Dermis microvascular lymphatic vessel endothelial cell (primary cell): ENCODE results near the gene MAGEB6B. TPM values are rescaled to one million over a fixed set of nuclear protein-coding genes. Genes with fewer than 3 reads are reported as not detected.
"Not testable (repeated sequence)": the region's sequence is repeated elsewhere in the genome, so short reads cannot be mapped to it uniquely, and the experiment has no call there.

Experiments used
- DNase-seq, 2 donors: peaks; one replicate each; pipeline versions ENCODE4 v3.0.0 to v3.0.0-alpha.2; 2010; ENCODE audit warnings: low read depth in 2 of 2
- total RNA-seq: library from RNA; depleted of rRNA; stranded (reverse); fragments of >200 nt; gene quantifications from 2 replicates; pipeline ENCODE4 v1.2.1, GENCODE V29; 2014

The MAGEB6B gene, protein sequence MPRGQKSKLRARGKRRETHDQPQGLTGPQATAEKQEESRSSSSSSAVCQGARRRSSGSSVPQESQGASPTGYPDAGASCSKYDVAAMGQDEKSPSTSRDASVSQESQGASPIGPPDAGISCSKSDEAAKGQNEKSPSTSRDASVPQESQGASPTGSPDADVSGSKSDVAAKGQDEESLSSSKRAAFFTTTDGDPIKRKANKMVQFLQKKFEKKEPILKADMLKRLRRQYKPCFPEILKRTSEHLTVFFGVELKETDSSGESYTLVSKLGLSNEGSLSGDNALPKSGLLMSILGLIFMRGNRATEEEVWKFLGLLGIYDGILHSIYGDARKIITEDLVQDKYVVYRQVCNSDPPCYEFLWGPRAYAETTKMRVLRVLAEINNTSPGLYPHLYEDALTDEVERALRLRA
- not detected in 2 replicates for total RNA-seq

DNA sequence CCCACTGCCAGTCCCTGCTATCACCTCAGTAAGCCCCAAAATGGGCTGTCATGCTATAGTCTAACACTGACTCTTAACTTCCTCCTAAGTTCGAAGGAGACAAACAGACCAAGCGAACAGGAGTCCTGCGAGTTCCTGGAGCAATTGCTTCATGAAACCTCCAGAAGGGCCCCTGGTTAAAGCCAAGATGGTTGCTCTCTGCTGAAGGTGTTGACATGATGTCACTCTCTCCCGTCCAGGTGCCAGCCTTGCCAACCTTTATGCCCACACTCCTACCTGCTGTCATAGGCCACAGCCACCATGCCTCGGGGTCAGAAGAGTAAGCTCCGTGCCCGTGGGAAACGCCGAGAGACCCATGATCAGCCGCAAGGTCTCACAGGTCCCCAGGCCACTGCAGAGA, at the start of gene MAGEB6B:
MAGEB6B (plus strand) TSS at position 301 of the 400 bp plus-strand sequence; CDS start at position 301, 0 bp downstream.
- no peak for DNase-seq

DNA sequence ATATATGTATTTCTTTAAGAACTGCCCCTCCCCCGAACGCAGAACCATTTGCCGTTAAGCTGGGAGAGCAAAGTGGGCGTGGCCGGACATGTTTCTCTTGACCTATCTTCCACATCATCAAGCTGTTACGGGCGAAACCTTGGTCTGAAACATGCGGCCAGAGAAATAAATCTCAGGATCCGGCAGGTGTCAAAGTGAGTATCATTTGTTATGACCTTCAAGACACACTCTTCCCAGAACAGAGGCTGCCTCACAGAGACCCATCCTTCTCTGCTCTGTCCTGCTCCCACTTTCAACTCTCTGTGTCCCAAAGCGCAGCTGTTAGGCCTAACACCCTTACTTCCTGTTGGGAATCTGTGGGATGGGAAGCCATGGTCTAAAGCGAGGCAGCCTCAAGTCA, 22.1 kb upstream of the MAGEB6B start, which contains the start of gene MAGEB18:
MAGEB18 (plus strand) TSS at position 70 of the 400 bp plus-strand sequence. CDS start 643 bp downstream, outside the sequence.
- DNase-seq, result no peak

DNA sequence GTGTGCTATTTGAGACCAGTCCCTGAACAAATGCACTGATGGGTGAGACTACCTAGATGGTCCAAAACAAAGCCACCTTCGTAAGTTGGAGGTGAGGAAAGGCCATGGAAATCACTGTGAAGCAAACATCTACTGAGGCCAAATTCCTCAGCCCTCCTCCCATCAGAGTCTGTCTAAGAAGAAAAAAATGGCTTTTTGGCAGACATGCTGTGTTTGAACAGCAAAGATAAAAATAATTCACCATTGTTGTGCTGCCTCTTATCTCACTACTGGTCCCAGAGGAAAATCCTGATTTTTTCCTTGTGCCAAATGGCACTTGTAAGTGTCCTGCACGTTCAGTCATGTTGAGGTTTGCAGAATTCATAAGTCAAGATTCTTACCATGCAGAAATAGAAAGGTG, 14.4 kb upstream of the MAGEB6B start:
- peak in 1 of 2 donors; percentile 0 for DNase-seq

DNA sequence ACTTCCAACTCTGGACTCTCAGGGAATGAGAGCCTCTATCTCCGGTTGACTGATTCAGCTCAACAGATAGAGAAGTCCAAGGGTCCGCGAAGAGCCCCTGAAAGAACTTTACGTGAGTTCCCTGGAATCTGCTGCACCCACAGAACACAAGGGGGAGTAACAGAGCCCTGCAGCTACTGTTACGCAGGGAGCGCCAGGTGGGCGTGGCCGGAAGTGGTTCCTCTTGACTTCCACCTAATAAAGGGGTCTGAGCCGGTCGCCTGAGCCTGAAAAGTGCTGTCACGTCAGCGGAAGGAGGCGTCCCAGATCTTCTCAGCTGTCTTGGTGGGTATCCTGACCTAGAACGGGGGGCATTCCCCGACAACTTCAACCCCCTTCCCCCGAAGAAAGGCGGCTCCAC, 31.8 kb downstream of the MAGEB6B start, which contains the start of gene MAGEB6:
MAGEB6 (plus strand) TSS at position 237 of the 400 bp plus-strand sequence. CDS start 1,407 bp downstream, outside the sequence.
- no peak for DNase-seq

DNA sequence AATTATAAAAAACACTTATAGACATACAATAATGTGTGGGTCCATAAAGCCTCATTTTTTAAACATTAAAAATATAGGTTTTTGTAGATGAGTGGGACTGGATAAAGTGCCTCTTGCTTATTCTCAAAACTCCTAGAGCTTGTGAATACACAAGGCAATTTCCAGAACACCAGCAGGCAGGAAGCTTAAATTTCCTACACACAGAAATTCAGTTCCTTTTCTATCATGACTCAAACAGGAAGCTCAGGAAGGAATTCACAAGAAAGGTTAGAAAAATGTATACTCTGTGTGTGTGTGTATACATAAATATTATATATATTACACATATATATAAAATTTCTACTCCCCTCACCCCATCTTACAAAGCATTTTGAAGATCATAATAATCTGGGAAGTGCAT, 43.2 kb downstream of the MAGEB6B start:
- DNase-seq, result peak in 1 of 2 donors; percentile 36

DNA sequence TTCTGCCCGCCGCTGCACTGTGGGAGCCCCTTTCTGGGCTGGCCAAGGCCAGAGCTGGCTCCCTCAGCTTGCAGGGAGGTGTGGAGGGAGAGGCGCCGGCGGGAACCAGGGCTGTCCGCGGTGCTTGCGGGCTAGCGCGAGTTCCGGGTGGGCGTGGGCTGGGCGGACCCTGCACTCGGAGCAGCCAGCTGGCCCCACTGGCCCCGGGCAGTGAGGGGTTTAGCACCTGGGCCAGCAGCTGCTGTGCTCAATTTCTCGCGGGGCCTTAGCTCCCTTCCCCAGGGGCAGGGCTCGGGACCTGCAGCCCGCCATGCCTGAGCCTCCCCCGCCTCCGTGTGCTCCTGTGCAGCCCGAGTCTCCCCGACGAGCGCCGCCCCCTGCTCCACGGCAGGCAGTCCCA, 44.3 kb downstream of the MAGEB6B start:
- DNase-seq, result not testable (repeated sequence)

DNA sequence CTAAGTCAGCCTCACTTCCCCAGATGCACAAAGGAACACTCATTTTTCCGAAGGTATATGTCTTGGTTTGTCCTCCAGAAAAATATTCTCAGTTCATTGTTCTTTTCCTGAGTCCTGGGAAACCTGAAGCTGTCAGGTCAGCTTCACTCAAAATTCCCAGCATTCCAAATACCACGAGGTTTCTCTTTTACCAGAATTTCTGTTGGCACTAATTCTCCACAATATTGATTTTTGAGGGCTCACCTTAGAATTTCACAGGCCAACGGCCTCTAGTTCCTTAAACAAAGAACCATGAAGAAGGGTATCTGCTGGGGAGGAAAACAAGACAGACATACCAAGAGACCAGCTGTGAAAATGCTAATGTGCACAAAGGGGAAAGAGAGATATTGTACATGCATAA, 47.6 kb downstream of the MAGEB6B start:
- no peak for DNase-seq

Other genes with a start within 250 kb of the MAGEB6B start
- not detected in 2 replicates for gene MAGEB18, start 22.3 kb upstream of the MAGEB6B start, total RNA-seq
- gene MAGEB6, start 31.8 kb downstream of the MAGEB6B start, total RNA-seq, result not detected in 2 replicates
- gene MAGEB5, start 55.6 kb downstream of the MAGEB6B start, total RNA-seq, result not detected in 2 replicates